GM06990 (cell line): Measurements from ENCODE around the gene YY2.

Source experiments
- DNase-seq: peaks from one replicate; pipeline ENCODE4 v3.0.0-alpha.2; 2011; ENCODE audit not compliant: insufficient read length; ENCODE audit errors: extremely low read depth
- H3K27me3 ChIP-seq: replicated peaks from 2 replicates; pipeline ENCODE4 v1.6.0; 2011; ENCODE audit warnings: low read length; ENCODE audit not compliant: control insufficient read depth, insufficient read depth
- H3K36me3 ChIP-seq: 2 replicates; pipeline ENCODE4 v1.5.1; 2011; ENCODE audit warnings: low read length; ENCODE audit not compliant: control insufficient read depth, insufficient read depth
- H3K4me3 ChIP-seq: replicated peaks from 2 replicates; pipeline ENCODE4 v1.5.1; 2011; ENCODE audit warnings: low read depth, mild to moderate bottlenecking, control low read depth, low read length
- CTCF ChIP-seq: IDR thresholded peaks from 2 replicates; pipeline ENCODE4 v1.5.1; 2011; ENCODE audit warnings: low read length, control low read depth, mild to moderate bottlenecking, inconsistent platforms; ENCODE audit not compliant: insufficient read depth, poor library complexity, severe bottlenecking

Gene YY2

GRCh38 chrX:21855937-21856415, at the start of gene YY2:
Gene YY2, plus strand, starts transcription at chrX:21855987. Its CDS starts 498 bp downstream, at chrX:21856485.
- Histone ChIP-seq H3K27me3 (no peaks in the 10 kb centered on the region), H3K4me3 (no peak within 1 kb of the TSS), H3K36me3 (peaks cover 5% of the 10 kb centered on the region)
- no peak for TF ChIP-seq CTCF
- DNase-seq: no peak

DNA sequence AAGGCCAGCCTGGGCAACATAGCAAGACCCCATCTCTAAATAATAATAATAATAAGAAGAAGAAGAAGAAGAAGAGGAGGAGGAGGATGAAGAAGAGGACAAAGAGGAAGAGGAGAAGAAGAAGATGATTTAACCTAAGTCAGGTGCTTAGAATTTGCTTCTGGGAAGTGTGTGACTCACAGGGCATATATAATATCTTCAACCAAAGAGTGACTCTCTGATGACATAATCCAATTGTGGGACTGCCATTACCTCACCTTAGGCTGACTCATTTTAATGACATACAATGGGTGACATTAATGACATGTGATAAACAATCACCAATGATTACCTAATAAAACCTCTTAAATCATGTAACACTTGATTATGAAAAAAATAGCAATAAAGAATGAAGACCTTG, 49.1 kb upstream of the YY2 start:
- Histone ChIP-seq H3K36me3 (no peaks in the 10 kb centered on the region), H3K4me3 (no peak overlapping the region), H3K27me3 (no peaks in the 10 kb centered on the region)
- no peak for DNase-seq
- TF ChIP-seq CTCF: no peak

GRCh38 chrX:21811832-21812231, 44.0 kb upstream of the YY2 start:
- H3K4me3 ChIP-seq: no peak overlapping the region
- no peaks in the 10 kb centered on the region for H3K36me3 ChIP-seq
- no peak for TF ChIP-seq CTCF
- no peak for DNase-seq
- H3K27me3 ChIP-seq: no peaks in the 10 kb centered on the region; the same call in 1 of the 2 replicates

DNA sequence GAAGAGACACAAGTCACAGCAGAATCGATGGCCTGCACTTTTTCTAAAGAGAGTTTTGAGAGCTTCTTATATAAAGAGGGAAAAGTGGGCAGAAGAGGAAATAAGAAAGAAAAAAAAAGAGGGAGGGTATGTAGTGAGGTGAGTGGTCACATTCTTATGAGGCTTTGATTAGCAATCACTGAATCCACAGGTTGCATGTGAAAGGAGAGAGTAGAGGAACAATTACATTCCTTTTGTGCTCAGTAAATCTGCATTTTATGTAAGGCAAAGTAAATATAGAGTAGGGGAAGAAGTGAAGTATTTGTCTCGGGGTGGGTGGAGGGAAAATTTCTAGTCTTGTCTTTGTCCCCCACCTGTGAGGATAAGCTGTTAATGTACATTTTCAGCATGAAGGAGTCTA, 43.2 kb upstream of the YY2 start:
- no peak for DNase-seq
- Histone ChIP-seq H3K36me3 (no peaks in the 10 kb centered on the region), H3K4me3 (no peak overlapping the region), H3K27me3 (no peaks in the 10 kb centered on the region; the same call in 1 of the 2 replicates)
- TF ChIP-seq CTCF: no peak

DNA sequence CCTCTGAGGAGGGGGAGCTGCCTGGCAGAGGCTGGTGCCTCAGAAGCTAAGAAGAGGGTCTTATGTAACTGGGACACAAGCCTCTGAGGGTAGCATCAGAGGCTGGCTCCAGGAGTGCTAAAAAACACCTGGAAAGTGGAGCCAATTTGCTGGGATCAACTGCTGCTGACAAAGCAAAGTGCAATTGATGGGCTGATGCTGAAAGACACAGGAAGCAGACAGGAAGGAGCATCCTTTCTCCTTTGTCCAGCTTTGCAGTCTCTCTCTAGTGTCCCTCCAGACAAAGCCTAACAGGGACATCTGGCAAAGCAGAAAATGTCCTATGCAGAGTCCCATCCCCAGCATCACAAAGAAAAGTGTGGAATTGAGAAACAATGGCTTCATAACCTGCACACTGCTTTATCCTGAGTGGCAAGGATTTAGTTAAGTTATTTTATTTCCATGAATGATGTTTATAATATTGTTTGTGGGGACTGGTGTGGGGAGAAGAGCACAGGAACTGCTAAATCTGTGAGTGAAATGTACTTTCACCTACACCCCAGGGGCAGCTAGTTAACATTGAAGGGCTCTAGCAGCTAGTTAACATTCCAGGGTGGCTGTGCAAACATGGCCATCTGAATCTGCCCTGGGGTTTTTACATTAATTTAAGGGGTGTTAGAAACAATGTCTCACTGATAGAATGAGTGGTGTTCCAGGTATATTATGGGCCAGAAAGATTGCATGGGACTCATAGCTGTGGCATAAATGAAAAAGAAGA, 42.0 kb upstream of the YY2 start:
- H3K4me3 ChIP-seq: no peak overlapping the region
- H3K27me3 ChIP-seq: no peaks in the 10 kb centered on the region; the same call in 1 of the 2 replicates
- no peak for DNase-seq
- TF ChIP-seq CTCF: no peak
- H3K36me3 ChIP-seq: no peaks in the 10 kb centered on the region
